Measurements from ENCODE around the gene PLPP3.

The PLPP3 gene

DNA sequence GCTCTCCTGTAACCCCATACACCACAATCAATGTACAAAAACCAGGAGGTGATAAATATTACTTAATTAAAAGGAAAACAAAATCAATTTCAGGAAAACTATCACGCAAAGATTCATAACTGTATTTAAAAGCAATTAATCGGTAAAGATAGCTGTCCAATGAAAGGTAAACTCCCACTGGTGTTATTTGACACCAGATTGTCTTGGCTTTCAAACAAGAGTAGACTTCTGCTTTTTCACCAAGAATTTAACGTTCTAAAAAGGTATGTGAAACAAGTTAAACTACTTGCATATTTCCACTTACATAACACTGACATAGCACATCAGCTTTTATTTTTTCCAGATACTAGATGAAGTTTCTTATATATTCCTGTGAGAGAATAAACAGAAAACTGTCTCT is 3.5 kb downstream of the PLPP3 start:
- DNase-seq, result no peak

DNA sequence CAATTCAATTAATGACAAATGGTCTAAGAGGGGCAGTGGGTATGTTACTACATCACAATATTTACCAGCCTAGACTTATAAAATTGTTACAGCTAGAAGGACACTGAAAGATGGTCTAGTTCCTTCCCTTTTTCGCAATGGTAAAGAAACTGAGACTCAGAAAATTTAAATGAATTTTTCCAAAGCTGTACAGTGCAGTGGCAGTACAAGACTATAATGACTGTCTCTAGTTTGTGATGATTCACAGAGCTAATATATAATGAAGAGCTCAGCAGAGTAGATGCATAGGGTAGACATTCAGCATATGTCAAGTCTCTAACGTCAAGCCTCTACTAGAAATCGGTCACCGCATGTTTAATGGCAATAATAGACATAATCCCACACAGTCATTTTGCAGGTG is 4.6 kb downstream of the PLPP3 start:
- DNase-seq, result no peak

DNA sequence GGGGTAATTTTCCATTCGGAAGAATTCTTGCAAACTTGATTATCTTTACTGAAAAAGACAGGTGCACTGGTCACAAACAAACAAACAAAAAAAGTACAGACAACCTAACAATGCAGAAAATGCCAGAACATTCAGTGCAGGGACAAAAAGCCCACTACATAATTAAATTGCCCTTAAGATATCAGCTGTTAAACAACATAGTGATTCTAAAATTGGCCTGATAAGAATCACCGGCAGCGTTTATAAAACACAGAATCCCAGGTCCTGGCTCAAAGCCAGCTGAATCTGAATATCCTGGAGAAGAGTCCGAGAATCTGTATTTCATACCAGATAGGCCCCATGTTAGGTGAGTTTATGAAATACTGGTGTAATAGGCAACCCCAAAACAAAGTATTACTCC is 6.1 kb downstream of the PLPP3 start:
- no peak for DNase-seq

DNA sequence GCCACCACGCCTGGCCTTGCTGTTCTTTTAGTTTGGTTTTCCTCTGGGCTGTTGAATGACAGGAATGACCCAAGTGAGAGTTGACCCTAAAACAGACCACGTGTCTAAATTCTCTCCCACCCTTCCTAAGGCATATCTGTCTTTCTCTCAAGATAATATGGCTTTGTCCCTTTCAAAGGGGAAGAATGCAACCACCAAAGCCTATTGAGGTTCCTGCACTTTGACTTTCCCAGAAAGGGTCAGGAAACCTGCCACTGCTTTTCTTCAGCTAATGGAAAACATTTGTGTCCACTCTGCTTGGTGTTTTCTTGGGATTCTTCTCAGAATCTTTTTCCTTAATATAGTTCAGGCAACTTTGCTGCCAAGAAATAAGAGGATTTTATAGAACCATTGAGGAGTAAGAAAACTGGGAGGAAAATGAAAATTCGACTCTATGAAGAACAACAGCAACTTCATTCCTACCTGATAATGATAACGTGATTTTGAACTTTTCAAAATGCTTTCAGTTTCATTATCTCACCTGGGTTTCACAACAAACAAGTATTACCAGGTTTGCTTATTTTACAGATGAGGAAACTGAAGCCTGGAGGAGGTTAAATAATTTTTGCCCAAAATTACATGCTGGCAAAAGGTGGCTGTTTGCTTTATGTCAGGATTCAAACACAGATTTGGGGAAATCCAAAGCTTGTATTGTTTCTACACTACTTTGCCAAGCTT is 6.9 kb downstream of the PLPP3 start:
- no peak for DNase-seq

DNA sequence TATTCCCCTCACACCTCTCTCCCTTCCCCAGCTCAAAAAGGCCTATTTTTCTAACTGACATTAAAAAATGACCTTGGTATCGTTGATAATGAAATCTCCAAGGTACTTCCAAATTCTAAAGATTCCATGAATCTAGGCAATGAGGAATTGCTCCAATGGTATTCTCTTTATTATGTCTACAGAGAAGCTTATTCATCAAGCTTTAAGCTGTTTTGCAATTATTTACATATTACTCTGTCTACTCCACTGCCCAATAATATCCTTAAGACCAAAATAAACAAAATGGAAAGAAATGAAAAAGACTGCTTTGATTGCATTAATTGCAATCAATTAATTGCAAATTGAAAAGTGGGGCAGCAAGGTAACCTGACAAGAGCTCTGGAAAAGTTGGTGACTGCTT is 7.9 kb downstream of the PLPP3 start:
- no peak for DNase-seq

DNA sequence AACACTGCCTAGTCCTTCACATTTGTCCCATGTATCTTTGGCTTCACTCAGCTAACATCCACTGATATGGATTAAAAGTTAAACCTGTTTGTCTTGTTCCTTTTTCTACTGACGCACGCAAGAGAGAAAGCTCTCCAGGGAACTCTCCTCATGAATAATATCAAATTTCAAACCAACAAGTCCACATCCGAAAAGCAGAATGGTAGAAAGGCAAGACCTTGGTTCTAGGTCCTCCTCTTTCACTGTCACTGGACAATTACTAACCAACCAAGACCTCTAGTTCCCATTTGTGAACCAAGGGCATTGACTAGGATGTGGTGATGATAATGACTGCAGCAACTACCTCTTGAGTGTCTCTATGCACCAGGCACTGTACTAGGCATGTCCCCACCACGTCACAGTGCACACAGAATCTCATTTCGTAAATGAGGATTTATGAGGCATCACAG is 8.4 kb downstream of the PLPP3 start:
- DNase-seq, result no peak

DNA sequence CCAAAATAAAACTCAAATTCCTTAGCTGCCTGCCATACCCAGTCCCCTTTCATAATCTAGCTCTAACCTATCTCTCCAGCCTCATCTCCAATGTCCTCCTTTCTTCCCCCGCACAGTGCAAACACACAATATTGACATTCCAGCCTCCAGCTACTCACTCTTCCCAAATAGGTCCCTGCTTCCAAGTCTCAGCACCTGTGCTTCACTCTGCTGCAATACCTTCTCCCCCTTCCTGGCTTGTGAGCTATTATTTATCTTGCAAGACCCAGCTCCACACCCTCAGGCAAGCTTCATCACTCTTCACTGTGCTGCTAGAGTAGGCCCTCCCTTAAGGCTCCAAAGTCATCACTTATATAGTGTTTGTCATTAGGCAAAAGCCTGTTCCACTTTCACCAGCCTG is 9.7 kb downstream of the PLPP3 start:
- no peak for DNase-seq

DNA sequence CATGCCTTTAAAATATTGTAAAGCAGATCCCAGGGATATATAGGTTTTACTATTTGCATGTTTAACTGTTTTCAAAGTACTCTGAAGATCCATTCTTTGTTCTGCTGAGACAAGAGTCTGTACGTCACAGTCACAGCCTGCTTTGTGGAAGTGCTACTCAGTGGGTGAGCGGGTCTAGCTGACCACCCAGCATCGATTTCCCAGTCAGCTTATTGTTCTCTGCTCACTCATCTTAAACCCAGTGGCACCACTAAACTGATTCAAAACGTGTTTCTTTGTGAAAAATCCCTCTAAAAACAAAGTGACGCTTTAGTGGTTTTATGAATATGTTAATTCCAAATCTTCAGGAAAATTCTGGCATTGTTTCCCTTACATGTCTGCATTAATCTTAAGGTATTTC is 12.4 kb downstream of the PLPP3 start:
- no peak for DNase-seq

DNA sequence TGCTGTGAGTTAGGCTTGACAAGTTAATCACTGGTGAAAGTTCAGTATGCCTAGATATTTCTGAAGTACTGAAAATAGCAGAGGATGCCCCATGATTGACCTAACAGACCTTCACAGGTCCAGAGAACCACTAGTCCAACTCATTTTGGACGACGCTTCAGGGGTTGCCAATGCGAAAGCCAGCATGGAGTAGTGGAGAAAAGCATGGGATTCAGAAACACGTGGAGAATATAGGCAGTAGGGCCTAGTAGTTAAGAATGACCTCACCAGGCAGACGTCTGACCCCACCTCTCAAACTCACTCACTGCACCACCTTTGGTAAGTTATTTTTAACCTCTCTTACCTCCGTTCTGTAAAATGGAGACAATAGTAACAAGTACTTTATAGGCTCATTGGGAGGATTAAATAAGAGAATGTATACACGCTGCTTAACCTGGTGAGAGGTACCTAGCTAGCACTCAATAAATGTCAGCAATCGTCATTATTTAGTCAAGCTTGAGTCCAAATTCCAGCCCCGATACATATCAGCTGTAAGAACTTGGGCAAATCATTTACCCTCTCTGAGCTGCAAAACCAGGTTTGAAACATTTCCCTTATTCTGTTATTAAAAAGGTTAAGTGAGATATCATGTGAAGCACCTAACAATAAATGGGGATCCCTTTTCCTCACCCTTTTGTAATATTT is 13.2 kb downstream of the PLPP3 start:
- no peak for DNase-seq

DNA sequence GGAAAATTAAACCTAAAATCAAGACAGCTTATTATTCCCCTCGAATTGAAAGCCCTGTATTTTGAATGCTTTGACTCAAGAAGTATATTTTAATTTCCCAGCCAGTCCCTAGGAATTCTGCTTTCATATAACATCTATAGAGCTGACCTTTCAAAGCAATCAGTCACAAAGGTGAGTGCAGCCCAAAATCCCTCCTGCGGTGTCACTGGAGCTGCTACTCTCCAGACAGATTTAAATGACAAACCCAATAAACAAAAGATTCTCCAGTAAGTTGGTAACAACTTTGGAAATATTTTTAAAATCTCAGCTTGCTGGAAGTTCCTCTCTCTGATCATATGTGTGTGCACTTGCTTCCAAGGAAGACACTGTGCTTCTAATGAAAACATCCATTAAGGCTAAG is 14.7 kb downstream of the PLPP3 start:
- DNase-seq, result no peak

DNA sequence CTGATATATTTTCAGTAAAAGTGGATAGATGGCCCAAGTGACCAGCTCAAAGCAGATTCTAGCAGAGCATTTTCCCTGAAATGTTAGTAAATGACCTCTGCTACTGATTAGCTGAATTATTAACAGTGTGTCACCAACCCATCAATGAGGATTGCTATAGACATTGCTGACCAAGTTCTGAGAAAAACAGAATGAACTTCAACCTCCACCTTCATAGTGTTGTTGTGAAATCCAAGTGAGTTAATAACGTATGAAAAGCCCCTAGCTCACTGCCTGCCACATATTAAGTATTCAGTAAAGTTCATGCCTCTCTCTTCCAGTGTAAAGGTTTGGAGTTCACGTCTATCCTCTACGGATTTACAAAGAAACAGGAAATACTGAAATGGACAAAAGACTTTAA is 15.8 kb downstream of the PLPP3 start:
- no peak for DNase-seq

DNA sequence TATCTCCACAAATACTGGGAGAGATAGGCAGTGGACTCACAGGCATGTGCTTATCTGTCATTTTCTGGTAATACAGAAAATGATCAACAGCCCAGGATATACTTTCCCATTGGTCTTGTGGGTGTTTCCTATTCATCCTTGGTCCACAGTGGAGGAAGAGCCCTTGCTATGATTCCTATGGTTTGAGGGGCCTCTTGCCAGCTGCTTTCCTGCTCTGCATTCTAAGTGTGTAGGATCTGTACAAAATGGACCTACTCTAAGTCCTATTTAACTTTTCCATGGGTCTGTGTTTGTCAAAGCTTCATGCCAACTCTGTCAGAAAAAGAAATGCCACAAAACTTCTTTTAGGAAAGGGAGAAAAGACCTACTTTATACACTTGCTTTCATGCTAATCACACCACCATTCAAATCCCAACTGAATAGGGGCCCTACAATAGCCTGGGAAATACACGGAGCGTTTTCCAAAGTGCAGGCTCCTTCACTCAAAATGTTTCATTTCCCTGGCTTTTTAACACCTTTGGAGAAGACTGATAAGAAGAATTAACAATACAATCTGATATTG is 16.4 kb downstream of the PLPP3 start:
- DNase-seq, result no peak

DNA sequence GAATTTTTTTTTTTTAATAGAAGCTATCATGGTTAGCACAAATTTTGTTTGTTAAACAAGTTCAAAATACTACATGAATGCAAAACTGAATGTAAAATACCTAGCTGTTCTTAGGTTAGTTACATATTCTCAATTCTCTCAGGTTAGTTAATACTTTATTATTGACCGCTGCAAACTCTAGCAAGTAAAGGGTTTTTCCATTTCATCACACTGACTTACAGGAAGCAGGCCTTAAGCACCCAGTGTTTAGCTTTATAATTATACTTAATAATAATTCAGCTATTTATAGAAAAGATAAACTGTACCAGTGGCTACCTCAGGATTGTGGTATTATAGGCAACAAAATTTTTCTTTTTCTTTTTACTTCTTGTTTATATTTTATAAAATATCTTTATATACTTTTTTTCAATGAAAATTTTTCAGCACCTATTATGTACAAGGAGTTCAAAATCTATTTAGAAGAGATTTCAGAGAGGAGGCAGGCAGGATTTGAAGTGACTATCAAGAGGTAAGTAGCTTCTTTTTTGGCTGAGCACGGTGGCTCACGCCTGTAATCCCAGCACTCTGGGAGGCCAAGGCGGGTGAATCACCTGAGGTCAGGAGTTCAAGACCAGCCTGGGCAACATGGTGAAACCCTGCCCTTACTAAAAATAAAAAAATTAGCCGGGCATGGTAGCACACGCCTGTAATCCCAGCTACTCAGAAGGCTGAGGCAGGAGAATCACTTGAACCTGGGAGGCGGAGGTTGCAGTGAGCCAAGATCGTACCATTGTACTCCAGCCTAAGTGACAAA is 17.9 kb downstream of the PLPP3 start:
- no peak for DNase-seq

DNA sequence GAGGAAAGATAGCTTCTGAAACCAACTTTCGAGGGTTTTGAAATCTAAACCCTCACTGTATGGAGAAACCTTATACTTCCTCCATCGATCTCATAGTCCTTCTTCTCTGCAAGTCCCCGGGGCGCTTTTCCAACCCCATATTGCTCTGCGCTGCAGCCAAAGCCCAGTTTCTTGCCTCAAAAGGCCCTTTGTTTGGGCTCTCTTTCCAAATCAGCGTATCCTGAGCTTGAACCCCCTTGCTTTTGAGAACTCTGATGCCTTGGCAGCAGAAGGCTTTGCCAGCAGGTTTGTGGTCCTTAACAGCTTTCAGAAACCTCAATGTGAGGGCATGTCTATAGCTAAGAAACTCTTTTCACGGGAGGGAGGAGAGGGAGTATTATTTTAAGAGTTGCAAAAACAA is 21.6 kb downstream of the PLPP3 start:
- DNase-seq, result no peak

DNA sequence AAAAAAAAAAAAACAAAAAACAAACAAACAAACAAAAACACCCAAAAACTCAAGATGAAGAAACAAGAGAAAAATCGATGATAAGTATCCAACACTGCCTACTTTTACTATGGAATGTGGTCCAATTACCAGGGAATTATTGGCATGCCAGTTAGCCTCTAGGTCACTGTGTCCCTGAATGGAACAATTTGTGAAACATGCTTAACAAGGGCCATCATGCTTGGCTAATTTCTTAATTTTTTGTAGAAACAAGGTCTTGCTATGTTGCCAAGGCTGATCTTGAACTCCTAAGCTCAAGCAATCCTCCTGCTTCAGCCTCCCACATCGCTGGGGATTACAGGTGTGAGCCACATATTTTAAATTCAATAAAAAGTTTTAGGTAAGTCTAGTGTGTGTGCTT is 23.9 kb downstream of the PLPP3 start:
- no peak for DNase-seq

DNA sequence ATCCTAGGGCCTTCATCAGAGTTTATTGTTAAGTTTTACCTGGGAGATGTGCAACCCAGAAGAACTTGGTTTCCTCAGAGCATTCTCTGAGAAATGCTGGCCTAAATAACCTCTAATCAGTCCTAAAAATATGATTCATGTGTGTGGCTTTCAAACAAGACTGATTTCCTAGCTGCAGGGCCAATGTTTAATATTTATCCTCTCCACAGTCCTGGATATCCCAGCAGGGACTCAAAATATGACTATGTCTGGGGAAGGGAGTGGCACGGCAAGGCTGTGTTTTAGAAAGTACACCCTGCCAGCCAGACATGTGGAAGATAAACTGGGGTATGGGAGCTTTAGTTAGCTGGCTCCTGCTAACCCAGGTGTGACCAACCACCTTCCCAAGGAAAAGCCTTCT is 26.3 kb downstream of the PLPP3 start:
- no peak for DNase-seq

DNA sequence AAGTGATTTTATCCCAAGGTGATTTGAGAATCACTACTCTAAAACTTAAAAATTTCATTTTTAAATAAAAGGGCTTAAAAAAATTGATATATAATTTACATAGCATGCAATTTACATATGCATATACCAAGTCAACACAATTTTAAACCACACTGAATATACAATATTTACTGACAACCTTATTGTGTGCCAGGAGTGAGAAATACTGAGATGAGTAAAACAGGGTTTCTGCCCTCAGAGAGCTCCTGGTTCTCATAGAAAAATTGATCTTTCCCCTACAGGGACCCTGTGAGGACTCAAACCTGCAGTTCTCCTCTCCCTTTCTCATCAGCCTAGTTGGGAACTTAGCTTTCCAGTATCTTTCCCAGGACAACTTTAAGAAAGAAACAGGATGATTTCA is 27.0 kb downstream of the PLPP3 start:
- no peak for DNase-seq

DNA sequence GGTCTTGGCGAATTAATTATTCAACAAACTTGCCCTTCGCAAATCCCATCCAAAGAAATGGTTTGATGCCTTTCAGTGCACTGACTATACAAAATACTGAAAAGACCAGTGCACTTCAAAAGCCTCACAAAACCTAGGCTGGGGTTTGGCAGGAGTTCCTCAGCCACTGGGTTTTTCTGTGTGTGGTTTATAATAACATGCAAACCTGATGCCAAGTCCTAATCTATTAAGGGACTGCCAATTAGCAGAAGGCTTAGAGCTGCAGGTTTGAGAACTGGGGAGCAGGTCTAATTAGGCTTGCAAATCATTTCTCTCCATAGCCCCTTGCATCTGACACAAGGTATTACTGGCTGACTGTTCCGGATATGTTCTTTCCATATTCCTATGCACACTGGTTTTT is 27.7 kb downstream of the PLPP3 start:
- no peak for DNase-seq

DNA sequence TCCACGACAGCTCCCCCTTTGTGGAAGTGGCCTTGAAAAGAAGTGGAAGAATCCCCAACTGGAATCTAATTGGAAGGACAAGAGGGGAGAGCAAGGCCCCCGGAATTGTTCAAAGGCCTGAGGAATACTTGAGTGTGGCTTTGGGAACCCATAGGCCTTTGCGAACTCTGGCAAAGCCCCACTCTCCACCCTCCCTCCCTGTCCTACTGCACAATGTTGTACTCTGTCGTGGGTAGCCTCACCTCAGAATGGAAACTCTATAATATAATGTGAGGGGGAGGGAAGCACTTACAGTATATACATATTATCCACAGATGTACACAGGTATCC is 28.5 kb downstream of the PLPP3 start:
- DNase-seq, result no peak

DNA sequence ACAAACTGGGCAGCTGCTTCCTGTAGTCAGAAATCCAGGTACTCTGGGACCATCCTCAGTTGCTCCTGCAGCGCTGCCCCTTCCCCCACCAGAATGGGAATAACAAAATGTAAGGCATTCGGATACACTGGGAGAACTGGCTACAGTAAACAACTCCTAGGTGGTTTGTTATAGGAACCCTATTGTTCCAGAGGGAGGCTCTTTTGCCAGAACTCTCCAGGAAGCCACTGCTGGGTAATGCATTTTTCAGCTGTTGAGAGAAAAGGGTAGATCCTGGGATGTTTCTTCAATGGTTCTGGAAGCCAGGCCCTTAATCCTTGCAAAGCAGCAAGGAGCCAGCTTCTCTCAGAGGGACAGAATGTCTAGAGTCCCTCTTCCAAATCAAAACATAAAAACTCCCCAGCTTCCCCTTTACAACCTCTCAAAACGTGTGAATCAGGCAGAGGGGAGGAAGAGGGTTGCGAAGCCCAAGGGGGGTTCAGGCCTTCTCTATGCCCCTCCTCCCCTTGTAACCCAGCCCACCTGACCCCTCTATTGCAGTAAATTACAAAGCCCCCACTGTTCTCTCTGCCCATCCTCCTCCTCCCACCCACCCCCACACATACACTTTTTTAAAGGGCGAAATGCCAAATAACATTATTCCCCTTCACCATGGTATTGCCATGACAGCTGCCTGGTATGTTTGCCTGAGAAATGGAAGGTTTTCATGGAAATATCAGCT is 29.1 kb downstream of the PLPP3 start:
- DNase-seq, result no peak

DNA sequence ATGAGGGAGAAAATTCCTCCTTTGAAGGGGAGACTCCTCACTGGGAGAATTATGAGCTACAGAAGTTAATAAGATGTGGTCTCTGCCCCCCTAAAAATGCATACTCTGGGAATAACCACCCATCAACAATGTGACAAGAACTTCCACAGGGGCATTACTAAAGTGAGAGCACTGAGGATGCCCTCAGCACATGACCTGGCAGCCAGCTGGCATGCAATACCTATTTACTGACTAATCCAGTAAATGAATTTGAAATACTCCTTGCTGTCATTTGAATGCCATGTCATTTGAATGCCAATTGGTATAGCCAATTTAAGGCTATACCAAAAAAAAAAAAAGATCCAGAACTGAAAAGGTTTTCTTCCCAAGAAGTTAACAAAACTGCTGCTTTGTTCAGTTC is 30.8 kb downstream of the PLPP3 start:
- DNase-seq, result no peak

DNA sequence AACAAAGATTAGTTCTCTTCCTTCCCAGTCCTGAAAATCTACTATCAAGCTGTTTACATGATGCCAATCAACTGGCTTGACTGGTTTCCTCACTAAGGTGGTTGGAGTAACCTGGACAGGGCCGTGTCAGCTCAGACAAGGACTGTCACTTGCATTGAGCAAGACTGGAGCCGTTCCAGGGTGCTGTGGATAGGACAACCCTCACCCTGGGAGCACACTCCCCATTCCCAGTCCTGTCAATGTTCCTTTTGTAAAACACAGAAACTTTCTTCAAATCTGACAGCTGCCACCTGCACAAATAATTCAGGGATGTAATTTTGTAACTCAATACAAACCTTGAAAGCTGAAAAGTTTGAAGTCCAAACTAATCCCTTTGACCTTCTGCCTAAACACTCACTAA is 31.4 kb downstream of the PLPP3 start:
- no peak for DNase-seq

DNA sequence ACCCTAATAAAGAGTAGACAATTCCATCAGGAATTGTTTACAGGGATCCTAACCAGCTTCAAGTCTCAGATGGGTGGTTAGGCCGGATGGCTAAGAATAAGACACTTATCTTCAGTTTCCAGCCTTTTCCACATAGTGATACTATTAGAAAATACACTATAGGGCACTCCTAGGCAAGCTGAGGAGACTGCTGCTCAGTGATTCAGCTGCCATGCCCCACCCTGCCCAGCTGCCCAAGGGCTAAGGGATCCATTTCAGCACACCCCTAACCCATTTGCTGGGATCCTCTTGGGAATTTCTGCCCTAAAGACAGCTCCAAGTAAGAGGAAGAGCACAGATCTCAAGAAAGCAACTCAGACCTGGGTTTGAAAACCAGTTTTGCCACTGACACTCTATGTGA is 31.9 kb downstream of the PLPP3 start:
- no peak for DNase-seq

Data from NCI-H2081 treated with DMSO at 0.1 percent for 48 hours (cell line).